Testis (tissue), 2 donors: ENCODE results near the gene GRB14.

Source experiments
- CTCF ChIP-seq, 3 experiments: fragments of 450-650 bp in 2 of 3; fragments of 200-600 bp in 1 of 3; sonication (generic) in 1 of 3; IDR thresholded peaks; one replicate each; pipeline ENCODE4 v1.5.1; 2016 to 2019; ENCODE audit warnings: antibody characterized with exemption in 3 of 3, mild to moderate bottlenecking in 2 of 3, moderate library complexity in 1 of 3
- POLR2A ChIP-seq: fragments of 450-650 bp; IDR thresholded peaks from one replicate; pipeline ENCODE4 v1.6.1; 2017; ENCODE audit warnings: antibody characterized with exemption, mild to moderate bottlenecking, moderate library complexity

GRCh38 chr2:164485541-164485940, 135.7 kb downstream of the GRB14 start:
- TF ChIP-seq CTCF (IDR thresholded peaks at IDR 0.05) (no peak), POLR2A (no peak)
